DMS153 treated with DMSO at 0.1 percent for 48 hours (cell line): ENCODE measurements around the gene POU6F2.

Experiments used
- DNase-seq: peaks from one replicate; lab custom pipeline; 2025; ENCODE audit not compliant: unreplicated experiment; lab: John Stamatoyannopoulos, UW

POU6F2 gene

GRCh38 chr7:39247576-39247975 lies 269.9 kb downstream of the POU6F2 start:
- no peak for DNase-seq

- DNase-seq = no peak
Observed at GRCh38 chr7:39248041-39248691, 270.5 kb downstream of the POU6F2 start.

- DNase-seq = no peak
Observed at GRCh38 chr7:39248692-39249090, 271.0 kb downstream of the POU6F2 start.

- DNase-seq = no peak
Observed at GRCh38 chr7:39249635-39250152, 272.0 kb downstream of the POU6F2 start.

DNA sequence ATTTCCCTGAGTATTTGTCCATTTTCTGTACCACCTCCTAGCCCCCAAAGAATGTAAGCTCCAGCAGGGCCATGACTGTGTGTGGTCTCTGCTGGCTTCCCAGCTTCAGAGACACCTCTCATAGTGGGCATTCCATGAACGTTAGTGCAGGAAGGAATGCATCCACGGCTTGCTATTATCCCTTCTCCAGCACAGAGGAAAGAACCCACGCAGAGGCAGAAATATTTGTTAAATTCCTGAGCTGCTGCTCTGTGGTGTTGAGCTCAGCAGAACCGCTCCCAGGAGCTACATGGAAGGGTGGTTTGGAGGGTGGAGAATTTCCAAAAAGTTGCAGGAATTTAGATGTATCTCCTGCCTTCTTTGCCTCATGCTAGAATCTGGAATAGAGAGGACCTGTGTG lies 275.2 kb downstream of the POU6F2 start:
- no peak for DNase-seq

GRCh38 chr7:39259391-39260003 lies 281.8 kb downstream of the POU6F2 start:
- no peak for DNase-seq

DNA sequence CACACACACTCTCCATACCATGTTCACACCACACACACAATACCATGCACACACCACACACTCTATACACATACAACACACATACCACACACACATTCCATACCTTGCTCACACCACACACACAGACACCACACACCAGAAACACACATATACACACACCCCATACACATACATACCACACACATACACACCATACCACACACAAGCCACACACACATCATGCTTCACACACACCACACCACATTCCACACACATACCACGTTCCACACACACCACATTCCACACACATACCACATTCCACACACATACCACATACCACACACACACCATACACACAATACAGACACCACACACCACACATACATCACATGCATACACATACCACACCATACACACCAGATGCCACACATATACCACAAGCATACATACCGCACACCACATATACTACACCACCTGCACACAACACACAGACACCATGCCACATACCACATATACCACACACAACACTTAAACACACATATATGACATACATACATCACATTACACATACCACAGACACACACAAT lies 282.7 kb downstream of the POU6F2 start:
- no peak for DNase-seq

- no peak for DNase-seq
Observed at GRCh38 chr7:39261771-39262170, 284.1 kb downstream of the POU6F2 start.

DNA sequence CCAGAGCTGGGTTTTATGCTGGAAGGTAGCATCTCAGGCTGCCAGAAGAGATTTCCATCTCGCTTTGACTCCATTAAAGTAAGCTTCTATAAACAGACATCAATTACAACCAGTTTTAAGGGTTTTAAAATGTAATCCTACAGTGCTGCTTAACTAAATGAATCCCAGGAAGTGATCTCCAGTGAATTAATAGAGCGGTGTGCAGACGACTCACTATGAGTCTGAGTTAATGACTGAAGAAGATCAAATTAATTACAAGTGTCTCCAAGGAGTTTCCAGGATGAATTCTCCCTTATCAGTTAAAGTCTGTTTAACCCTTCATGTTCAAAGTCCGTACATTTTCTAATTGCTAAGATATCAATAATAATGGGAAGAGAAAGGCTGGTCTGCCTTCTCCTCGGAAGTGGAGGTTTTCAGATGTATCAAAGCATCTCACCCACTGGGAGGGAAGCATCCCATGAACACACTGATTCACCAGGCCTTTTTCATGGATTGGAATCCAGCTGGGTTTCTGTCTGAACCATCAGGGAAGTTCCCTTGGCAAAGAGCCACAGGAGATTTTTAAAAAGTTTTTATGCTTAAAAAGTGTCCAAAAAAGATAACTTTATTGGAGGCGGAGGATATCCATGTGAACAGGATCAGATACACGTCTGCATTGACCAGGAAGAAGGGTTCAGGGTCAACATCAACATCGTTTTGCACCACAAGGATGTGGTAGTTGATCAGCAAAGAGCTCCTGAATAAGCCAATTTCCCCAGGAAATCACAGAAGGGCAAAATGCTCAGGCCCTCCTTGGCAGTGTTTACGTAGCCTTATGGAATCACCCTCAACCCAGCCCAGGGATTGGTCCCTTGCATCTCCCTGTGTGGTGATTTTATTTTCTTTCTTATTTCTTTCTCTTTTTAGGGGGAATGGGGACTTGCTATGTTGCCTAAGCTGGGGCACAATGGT lies 288.2 kb downstream of the POU6F2 start:
- DNase-seq = no peak

GRCh38 chr7:39269034-39269433 lies 291.3 kb downstream of the POU6F2 start:
- no peak for DNase-seq

- DNase-seq = no peak
Observed at GRCh38 chr7:39270018-39270417, 292.3 kb downstream of the POU6F2 start.

DNA sequence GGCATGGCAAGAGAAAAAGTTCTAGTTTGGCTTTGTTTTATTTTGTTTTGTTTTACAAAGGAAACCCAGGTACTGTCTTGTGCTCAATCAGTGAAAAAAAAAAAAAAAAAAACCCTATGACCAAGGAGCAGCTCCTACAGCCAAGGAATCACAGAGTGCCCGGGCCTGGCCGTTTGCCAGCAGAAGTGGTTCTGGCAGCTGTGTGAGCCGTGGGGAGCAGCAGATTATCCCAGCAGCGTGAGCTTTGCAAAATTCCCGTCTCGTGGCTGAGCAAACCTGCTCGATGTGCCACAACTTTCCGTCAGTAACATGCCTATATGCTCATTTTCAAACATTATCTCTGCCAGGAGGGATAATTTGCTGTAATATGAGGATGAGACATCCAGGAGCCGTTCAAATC lies 293.7 kb downstream of the POU6F2 start:
- peak; percentile 46 for DNase-seq

DNA sequence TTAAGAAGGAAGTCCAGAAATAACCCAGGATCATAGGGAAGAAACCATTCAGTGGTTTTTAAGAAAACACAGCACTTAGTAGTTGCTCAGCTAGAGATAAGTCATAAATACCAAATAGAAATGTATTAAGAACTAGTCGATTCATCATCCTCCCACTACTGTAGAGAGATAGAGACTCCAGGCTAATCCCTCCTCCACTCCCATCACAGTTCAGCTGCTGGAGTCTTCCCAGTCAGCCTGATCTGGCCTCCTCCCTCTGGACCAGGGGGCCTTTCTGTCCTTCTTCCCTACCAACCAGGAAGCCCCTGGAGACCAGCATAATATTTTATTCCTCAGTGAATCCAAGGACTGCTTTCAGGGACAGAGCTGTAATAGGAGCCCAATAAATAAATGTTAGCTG lies 294.4 kb downstream of the POU6F2 start:
- DNase-seq = no peak

GRCh38 chr7:39272691-39273090 lies 295.0 kb downstream of the POU6F2 start:
- no peak for DNase-seq

DNA sequence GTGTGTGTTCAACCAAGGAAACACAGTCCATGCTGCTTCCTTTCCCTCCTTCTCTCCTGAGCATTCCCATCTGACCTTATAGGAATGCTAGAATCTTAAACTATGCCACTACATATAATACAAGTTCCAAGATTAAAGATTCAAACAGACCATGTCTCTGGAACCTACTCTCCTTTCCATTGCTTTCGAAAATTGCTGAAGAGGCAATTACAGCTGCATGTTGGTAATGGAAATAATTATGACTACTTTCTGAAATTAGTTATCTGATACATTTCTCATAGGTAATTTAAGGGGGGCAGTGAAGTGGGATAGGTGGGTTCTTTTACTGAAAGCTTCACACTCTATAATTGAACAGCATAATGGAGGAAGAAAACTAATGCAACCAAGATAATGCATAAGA lies 302.6 kb downstream of the POU6F2 start:
- no peak for DNase-seq

GRCh38 chr7:39285256-39285655 lies 307.5 kb downstream of the POU6F2 start:
- DNase-seq = no peak

- DNase-seq = no peak
Observed at GRCh38 chr7:39288303-39288702, 310.6 kb downstream of the POU6F2 start.

DNA sequence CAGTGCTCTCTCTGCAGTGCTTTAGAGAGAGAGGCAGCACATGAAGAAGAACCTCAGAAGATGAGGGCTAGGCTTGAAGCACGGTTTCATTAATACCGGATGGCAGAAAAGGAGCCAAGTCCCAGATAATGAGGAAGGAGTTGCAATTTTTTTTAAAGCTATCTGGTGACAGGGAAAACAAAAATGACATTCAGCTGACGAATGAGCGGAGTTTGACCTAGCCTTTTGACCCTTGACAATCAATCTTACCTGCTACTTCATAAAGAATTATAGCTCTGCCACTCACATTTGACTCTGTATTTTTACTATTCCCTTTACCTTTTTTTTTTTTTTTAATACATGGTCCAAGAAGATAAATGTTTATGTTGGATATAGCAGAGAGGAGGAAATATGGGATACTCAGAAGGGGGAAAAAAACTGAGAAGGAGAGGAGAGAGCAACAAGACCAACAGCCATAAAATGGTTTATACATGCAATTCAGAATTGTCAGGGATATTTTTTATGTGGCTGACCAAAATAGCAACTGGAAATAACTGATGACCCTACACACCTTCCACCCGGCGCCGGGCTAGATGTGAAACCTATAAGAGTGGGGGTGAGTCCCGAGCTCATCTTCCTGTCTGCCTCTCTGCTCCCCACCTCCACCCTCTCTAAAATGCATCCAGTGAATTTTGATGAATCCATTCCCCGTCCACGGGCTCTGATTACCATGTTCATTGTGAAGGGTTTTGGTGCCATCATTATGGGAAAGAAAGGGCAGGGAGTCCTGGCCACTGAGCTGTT lies 314.1 kb downstream of the POU6F2 start:
- DNase-seq = no peak

DNA sequence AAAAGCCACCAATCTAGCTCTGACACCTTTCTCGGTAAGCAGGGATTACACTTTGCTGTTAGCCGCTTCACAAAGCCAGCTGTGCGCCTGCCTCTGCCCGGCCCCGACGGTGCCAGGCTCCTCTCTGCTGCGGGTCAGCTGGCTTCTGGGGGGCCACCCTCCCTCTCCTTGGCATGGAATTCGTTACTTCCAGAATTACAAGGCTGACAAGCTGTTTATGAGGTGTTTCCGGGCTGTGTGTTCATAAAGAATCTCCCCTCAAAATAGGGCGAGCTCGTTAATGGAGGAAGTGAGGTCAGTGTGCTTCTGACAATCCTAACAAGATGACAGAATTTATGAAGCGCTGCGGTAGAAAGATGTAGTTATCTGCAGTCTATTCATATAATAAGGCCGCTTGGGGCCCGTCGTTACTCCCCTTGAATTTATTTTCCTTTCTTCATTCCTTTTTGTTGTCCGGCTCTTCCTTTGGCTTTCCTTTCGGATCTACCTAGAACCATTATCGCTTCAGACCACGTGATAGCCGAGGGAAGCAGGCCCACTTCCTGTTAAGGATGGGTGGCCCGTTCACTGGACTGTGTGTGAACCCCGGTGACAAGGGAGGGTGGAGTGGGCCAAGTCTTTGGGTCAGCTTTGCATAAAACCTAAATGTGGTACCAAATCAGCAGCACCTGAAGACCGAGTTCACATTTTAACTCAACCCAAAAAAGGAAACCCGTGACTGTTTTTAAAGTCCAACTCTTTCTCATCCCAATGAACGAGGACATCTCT lies 315.5 kb downstream of the POU6F2 start:
- no peak for DNase-seq

DNA sequence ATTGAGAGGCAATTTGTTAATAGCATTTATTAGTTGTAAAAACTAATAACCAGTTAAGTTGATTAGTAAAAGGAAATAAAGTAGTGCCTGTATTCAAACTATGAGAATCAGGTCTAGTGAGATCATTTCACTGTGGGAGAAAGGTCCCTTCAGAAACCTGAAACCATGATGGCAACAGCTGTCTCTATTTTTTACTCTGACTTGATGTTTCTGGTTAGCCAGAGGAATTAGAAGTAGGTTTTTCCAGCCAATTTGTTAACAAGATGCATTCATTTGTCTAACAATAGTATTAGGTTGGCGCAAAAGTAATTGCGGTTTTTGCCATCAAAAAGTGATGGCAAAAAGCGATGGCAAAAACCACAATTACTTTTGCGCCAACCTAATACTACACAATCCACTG lies 316.3 kb downstream of the POU6F2 start:
- no peak for DNase-seq
